WI38 (cell line): ENCODE measurements around the gene SEMA5A.
A peak's percentile ranks its signal among the peaks of the same experiment; 100 is the strongest.

Experiments
- H3K4me3 ChIP-seq: 2 replicates; pipeline ENCODE4 v1.5.1; 2011; ENCODE audit warnings: low read depth, mild to moderate bottlenecking, control low read depth, low read length
- TF ChIP-seq, protein P1 (sequence below): IDR thresholded peaks from 2 replicates; pipeline ENCODE4 v1.5.1; 2012; ENCODE audit warnings: low read depth, mild to moderate bottlenecking, control low read depth, low read length

The SEMA5A gene

DNA sequence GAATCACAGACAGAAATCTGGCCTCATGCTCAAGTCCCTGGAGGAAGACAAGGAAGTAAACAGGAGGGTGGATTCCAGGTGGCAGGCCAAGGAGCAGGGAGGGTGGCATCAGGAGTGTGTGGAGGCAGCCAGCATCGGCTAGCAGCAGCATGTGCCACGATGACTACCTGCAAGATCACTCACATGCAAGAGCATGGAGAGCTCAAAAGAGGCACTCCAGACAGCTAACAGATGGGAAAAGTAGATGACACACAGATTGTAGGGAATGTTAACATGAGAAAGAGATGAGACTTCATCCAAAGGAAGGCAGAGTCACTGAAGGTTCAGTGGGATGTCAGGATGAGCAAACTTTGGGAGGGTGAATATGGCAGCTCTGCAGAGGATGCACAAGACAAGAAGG, 104.3 kb downstream of the SEMA5A start:
- TF ChIP-seq, protein P1, sequence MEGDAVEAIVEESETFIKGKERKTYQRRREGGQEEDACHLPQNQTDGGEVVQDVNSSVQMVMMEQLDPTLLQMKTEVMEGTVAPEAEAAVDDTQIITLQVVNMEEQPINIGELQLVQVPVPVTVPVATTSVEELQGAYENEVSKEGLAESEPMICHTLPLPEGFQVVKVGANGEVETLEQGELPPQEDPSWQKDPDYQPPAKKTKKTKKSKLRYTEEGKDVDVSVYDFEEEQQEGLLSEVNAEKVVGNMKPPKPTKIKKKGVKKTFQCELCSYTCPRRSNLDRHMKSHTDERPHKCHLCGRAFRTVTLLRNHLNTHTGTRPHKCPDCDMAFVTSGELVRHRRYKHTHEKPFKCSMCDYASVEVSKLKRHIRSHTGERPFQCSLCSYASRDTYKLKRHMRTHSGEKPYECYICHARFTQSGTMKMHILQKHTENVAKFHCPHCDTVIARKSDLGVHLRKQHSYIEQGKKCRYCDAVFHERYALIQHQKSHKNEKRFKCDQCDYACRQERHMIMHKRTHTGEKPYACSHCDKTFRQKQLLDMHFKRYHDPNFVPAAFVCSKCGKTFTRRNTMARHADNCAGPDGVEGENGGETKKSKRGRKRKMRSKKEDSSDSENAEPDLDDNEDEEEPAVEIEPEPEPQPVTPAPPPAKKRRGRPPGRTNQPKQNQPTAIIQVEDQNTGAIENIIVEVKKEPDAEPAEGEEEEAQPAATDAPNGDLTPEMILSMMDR = no peak
- no peak overlapping the region for H3K4me3 ChIP-seq

DNA sequence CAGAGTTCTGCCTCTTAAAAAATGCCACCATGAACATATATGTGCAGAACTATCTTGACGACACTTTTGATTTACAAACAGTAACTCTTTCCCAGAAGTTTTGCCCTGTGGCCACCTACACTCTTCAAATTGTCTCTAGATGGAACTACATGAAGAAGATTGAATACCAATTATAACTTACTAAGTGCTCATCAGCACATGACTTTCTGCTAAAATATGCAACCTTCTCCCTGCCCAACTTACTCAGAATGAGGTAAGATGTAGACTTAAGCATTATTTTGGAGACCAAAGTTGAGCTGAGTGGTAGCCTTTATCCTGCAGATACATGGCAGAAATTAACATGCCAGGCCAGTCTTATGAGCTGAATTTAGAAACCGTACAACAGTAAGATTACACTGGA, 105.4 kb downstream of the SEMA5A start:
- H3K4me3 ChIP-seq = no peak overlapping the region
- TF ChIP-seq, protein P1 = no peak

DNA sequence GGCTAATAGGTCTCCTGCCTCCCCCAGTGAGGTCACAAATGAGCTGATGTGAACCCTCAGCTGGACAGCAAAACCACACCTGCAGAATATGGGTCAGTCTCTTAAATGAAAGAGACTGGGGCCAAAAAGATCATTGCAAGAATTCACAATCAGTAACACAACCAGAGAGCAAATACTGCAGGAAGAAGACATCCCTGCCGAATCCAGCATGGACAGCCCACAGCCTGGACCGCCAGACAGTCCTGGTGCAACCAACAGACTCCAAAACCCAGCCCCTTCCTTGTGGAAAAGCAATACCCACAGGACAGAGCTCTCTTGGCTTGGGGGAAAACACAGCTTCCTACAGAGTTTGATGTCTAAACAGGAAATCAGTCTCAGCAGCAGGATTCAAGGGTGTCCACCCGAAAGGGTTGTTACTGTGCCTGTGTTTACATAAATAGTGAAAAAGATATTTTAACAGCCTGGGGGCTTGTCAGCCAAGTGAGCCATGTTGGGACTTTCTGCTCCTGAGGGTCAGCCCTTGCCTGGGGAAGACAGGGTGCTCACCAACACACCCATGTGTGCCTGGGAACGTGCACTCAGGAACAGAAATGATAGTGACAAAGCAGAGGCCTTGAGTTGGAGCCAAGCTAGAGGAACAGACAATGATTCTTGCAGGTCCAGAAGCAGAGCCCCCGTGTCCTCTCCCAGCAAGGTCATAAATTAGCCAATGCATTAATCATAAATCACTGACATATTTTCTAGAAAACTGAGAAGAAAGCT, 106.2 kb downstream of the SEMA5A start:
- H3K4me3 ChIP-seq = no peak overlapping the region
- TF ChIP-seq, protein P1 = no peak

DNA sequence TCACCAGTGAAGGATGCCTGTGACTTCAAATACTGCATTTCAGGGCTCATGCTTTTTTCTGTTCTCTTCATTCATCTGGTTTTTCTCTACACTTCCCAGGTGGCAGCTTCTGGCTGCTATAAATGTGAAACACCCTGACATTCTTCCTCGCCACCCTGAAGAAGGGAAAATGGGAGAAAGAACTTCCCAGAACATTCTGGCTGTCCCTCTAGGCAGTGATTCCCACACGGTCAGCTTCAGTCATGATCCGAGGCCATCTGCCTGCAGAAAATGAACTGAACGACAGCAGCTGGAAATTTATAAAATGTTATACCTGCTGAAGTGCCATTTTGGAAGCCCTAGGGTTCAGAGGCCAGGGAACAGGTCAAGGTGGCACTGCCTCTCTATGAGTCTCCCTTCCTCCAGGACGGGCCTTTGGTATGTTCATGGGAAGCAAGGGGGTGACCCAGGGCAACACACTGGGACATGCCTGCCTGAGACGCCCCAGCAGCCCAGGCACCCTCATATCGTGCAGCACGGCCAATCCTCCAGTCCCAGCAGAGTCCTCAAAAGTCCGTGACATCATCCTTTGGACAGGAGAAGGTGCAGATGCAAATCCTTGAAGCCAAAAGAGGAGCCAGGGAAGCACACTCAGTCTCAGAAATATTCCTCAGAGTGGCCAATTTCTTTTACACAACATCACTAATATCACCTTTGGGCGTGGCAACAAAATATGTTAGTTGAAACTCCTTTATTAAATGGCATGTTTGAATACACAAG, 107.1 kb downstream of the SEMA5A start:
- TF ChIP-seq, protein P1 = no peak
- no peak overlapping the region for H3K4me3 ChIP-seq

DNA sequence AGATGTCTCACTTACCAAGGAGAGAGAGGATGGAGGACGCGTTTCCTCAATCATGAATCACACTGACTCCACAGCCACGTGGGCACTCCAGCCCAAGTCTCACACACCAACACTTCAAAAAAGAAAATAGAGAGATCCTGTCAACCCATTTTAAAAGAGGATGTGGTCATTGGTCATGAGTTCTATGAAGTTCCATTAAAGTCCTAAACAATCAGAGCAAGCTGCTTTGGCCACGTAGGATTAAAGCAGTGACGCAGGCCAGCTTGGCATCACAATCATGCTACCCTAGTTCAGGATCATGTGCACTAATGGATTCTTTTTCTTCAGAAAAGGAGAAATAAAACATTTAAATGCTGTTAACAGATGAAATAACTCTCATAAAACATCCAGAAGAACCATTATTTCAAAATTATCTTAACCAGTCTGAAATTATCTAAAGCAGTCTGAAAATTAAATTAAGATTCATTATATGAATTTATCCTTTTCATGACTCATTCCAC, 108.1 kb downstream of the SEMA5A start:
- TF ChIP-seq, protein P1 = no peak
- H3K4me3 ChIP-seq = no peak overlapping the region

DNA sequence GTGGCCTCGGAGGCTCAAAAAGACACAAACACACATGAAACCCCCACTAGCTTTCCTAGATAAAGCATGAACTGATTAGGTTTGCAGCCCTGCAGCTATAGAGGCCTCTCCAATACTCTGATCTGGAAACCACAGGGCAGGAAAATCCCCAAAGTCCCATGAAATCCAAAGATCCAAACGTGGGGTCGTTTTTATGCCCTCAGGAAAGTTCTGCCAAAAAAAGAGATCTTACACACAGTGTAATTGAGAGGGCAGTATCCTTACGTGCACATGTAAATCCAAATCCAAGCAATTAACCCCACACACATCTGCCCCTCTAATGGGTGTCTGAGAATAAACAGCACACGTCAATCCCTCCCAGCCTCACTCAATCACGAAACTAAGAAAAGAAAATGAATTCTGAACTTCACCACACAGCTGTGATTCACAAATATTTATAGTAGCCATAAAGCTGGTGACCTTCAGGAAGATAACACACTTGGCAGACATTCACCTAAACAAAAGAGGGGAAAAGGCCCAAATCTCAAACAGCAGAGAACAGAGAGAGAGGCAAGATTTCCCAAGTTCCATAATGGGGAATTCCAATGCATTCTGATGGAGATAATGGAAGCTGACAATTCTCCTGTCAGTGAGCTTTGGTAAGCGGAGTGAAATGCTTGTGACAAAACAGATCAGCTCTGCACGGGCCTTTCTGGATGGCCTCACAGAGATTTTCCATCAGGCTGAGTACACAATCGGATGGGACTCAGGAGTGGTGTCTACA, 114.2 kb downstream of the SEMA5A start:
- H3K4me3 ChIP-seq = 0 out of 2 replicates have a peak overlapping the region, but pooled peaks have one; percentile 2

More for the DNA sequence above, 114.2 kb downstream of the SEMA5A start:
- TF ChIP-seq, protein P1 = no peak
